WERI-Rb-1 (cell line): ENCODE data around the gene TMEFF2.

Experiments used
- DNase-seq: peaks from one replicate; pipeline ENCODE4 v3.0.0-alpha.2; 2020
- H3K27ac ChIP-seq: fragments of 250-450 bp; sonication (Bioruptor Pico); 2 replicates; pipeline ENCODE4 v1.5.1; 2020; ENCODE audit warnings: mild to moderate bottlenecking, moderate library complexity
- H3K27me3 ChIP-seq: fragments of 250-450 bp; sonication (Bioruptor Pico); 2 replicates; pipeline ENCODE4 v1.5.1; 2021; ENCODE audit warnings: mild to moderate bottlenecking, low read depth, moderate library complexity; ENCODE audit not compliant: insufficient read depth, severe bottlenecking
- H3K36me3 ChIP-seq: fragments of 250-450 bp; sonication (Bioruptor Pico); 2 replicates; pipeline ENCODE4 v1.5.1; 2020; ENCODE audit warnings: mild to moderate bottlenecking, moderate library complexity
- H3K4me3 ChIP-seq: 2 replicates; pipeline ENCODE4 v1.5.1; 2011; ENCODE audit warnings: low read depth, mild to moderate bottlenecking, control low read depth, low read length
- H3K9me3 ChIP-seq: fragments of 250-450 bp; sonication (Bioruptor Pico); 2 replicates; pipeline ENCODE4 v1.5.1; 2021; ENCODE audit warnings: mild to moderate bottlenecking, moderate library complexity; ENCODE audit not compliant: severe bottlenecking
- CTCF ChIP-seq: IDR thresholded peaks from 2 replicates; pipeline ENCODE4 v1.5.1; 2011; ENCODE audit warnings: low read depth, mild to moderate bottlenecking, control low read depth, inconsistent platforms, low read length

TMEFF2 gene

GRCh38 chr2:192150166-192150565 is 44.6 kb downstream of the TMEFF2 start:
- no peaks in the 10 kb centered on the region for H3K9me3 ChIP-seq
- DNase-seq = no peak
- no peaks in the 10 kb centered on the region for H3K27me3 ChIP-seq
- no peak overlapping the region for H3K4me3 ChIP-seq
- H3K27ac ChIP-seq = no peak overlapping the region
- TF ChIP-seq CTCF = no peak
- no peaks in the 10 kb centered on the region for H3K36me3 ChIP-seq

- Histone ChIP-seq H3K9me3 (no peaks in the 10 kb centered on the region), H3K27me3 (no peaks in the 10 kb centered on the region), H3K27ac (no peak overlapping the region), H3K36me3 (no peaks in the 10 kb centered on the region), H3K4me3 (no peak overlapping the region)
- TF ChIP-seq CTCF = no peak
- no peak for DNase-seq
Observed at GRCh38 chr2:192148620-192149321, 46.0 kb downstream of the TMEFF2 start.

GRCh38 chr2:192148241-192148619 is 46.5 kb downstream of the TMEFF2 start:
- no peak for DNase-seq
- Histone ChIP-seq H3K4me3 (no peak overlapping the region), H3K36me3 (no peaks in the 10 kb centered on the region), H3K27me3 (no peaks in the 10 kb centered on the region), H3K27ac (no peak overlapping the region), H3K9me3 (no peaks in the 10 kb centered on the region)
- TF ChIP-seq CTCF = no peak

GRCh38 chr2:192146069-192147015 is 48.4 kb downstream of the TMEFF2 start:
- Histone ChIP-seq H3K36me3 (no peaks in the 10 kb centered on the region), H3K4me3 (no peak overlapping the region), H3K27ac (no peak overlapping the region), H3K27me3 (no peaks in the 10 kb centered on the region), H3K9me3 (no peaks in the 10 kb centered on the region)
- DNase-seq = no peak
- TF ChIP-seq CTCF = no peak

- TF ChIP-seq CTCF = no peak
- Histone ChIP-seq H3K27me3 (no peaks in the 10 kb centered on the region), H3K27ac (no peak overlapping the region), H3K9me3 (no peaks in the 10 kb centered on the region), H3K4me3 (no peak overlapping the region), H3K36me3 (no peaks in the 10 kb centered on the region)
- DNase-seq = no peak
Observed at GRCh38 chr2:192145496-192145895, 49.2 kb downstream of the TMEFF2 start.
